ENCODE data around the gene RALGAPA1. TPM values are rescaled to one million over a fixed set of nuclear protein-coding genes. Genes with fewer than 3 reads are reported as not detected.
A peak's percentile ranks its signal among the peaks of the same experiment; 100 is the strongest.

The RALGAPA1 gene
- total and polyA plus RNA-seq, 2 of the 13 experiments (the other 11 are each of a cell fraction or from before 2014, with no cell fraction given): 65.0 to 89.2 TPM

- TF ChIP-seq ZNF24 (IDR thresholded peaks at IDR 0.05): 0 out of 2 replicates have a peak, but pooled peaks have one; percentile 32
- no peak for TF ChIP-seq ZNF18 (CRISPR knock-in tag; IDR thresholded peaks at IDR 0.05; ENCODE audit: insufficient replicate concordance)
- TF ChIP-seq ZSCAN31 (CRISPR knock-in tag; IDR thresholded peaks at IDR 0.05; ENCODE audit: low read depth): no peak
- no peak for TF ChIP-seq SP4 (CRISPR knock-in tag; IDR thresholded peaks at IDR 0.05)
- TF ChIP-seq HES4 (CRISPR knock-in tag; IDR thresholded peaks at IDR 0.05; ENCODE audit: borderline replicate concordance): no peak
- peak; percentile 75; the same call in 1 of the 2 replicates for TF ChIP-seq KDM3A (CRISPR knock-in tag; IDR thresholded peaks at IDR 0.05; ENCODE audit: low read depth)
- peak; percentile 58; the same call in 1 of the 2 replicates for TF ChIP-seq KAT8 (CRISPR knock-in tag; IDR thresholded peaks at IDR 0.05)
- no peak for TF ChIP-seq CEBPZ (IDR thresholded peaks at IDR 0.05; ENCODE audit: low read length)
- no peak for TF ChIP-seq NFKB2 (CRISPR knock-in tag; IDR thresholded peaks at IDR 0.05; ENCODE audit: borderline replicate concordance)
- TF ChIP-seq HDAC1 (CRISPR knock-in tag; IDR thresholded peaks at IDR 0.05): no peak
- TF ChIP-seq FOXA3 (CRISPR knock-in tag; IDR thresholded peaks at IDR 0.05): 0 out of 2 replicates have a peak, but pooled peaks have one; percentile 46
- TF ChIP-seq CTCF (CRISPR knock-in tag; IDR thresholded peaks at IDR 0.05): peak; percentile 90
- TF ChIP-seq ZMAT3 (CRISPR knock-in tag; conservative IDR thresholded peaks at IDR 0.05): 0 out of 2 replicates have a peak, but pooled peaks have one; percentile 41
- no peak for TF ChIP-seq ZMYM3 (CRISPR knock-in tag; IDR thresholded peaks at IDR 0.05)
- TF ChIP-seq ARID5B (CRISPR knock-in tag; IDR thresholded peaks at IDR 0.05): 0 out of 2 replicates have a peak, but pooled peaks have one; percentile 38
Measured at GRCh38 chr14:35818346-35819115, 9.4 kb upstream of the RALGAPA1 start (continued).
